SKM-1 treated with dmso at 0.1 percent for 144 hours (cell line): ENCODE results near the gene ANG.
"Not testable (repeated sequence)": the region's sequence is repeated elsewhere in the genome, so short reads cannot be mapped to it uniquely, and the experiment has no call there.

Experiments used
- DNase-seq: peaks from one replicate; lab custom pipeline; 2025; ENCODE audit not compliant: unreplicated experiment; lab: John Stamatoyannopoulos, UW

Gene ANG

GRCh38 chr14:20688167-20688839 is at the start of gene ANG:
ANG (plus strand) TSS chr14:20688764; CDS start chr14:20693565, 4,801 bp downstream.
- no peak for DNase-seq

- DNase-seq, result no peak
Observed at GRCh38 chr14:20641591-20641990, 47.0 kb upstream of the ANG start, which contains the start of gene OR6S1. OR6S1 (minus strand) TSS chr14:20641691; CDS start chr14:20641691, 0 bp downstream.

- no peak for DNase-seq
Observed at GRCh38 chr14:20642182-20642581, 46.4 kb upstream of the ANG start.

- DNase-seq, result not testable (repeated sequence)
Observed at GRCh38 chr14:20642755-20643154, 45.8 kb upstream of the ANG start.

- DNase-seq, result no peak
Observed at GRCh38 chr14:20644520-20644919, 44.0 kb upstream of the ANG start.

GRCh38 chr14:20645481-20645880 is 43.1 kb upstream of the ANG start:
- DNase-seq, result no peak

GRCh38 chr14:20652996-20653975 is 35.3 kb upstream of the ANG start:
- DNase-seq, result no peak

- no peak for DNase-seq
Observed at GRCh38 chr14:20655851-20656250, 32.7 kb upstream of the ANG start.

GRCh38 chr14:20656274-20656673 is 32.3 kb upstream of the ANG start:
- no peak for DNase-seq

- DNase-seq, result no peak
Observed at GRCh38 chr14:20657216-20658211, 31.1 kb upstream of the ANG start.

GRCh38 chr14:20658246-20658645 is 30.3 kb upstream of the ANG start:
- no peak for DNase-seq

- DNase-seq, result no peak
Observed at GRCh38 chr14:20659336-20659735, 29.2 kb upstream of the ANG start.

- DNase-seq, result no peak
Observed at GRCh38 chr14:20659813-20660395, 28.7 kb upstream of the ANG start.

GRCh38 chr14:20661197-20661596 is 27.4 kb upstream of the ANG start:
- no peak for DNase-seq

GRCh38 chr14:20662968-20663732 is 25.4 kb upstream of the ANG start:
- peak; percentile 59 for DNase-seq

GRCh38 chr14:20666400-20666961 is 22.1 kb upstream of the ANG start:
- not testable (repeated sequence) for DNase-seq

- no peak for DNase-seq
Observed at GRCh38 chr14:20667957-20668356, 20.6 kb upstream of the ANG start.

- DNase-seq, result no peak
Observed at GRCh38 chr14:20668969-20669368, 19.6 kb upstream of the ANG start.

GRCh38 chr14:20671597-20672283 is 16.8 kb upstream of the ANG start:
- no peak for DNase-seq
